RWPE2 (cell line): Measurements from ENCODE around the gene KAT6B.

Experiments used
- ATAC-seq: fragments of 200-7000 bp; cut with Tn5 transposase; 3 replicates; pipeline ENCODE4 v1.9.1; 2021; ENCODE audit warnings: low read depth
- DNase-seq: peaks from one replicate; pipeline ENCODE4 v3.0.0-alpha.2; 2020; ENCODE audit warnings: low spot score
- H3K27ac ChIP-seq: fragments of 450-650 bp; 2 replicates; pipeline ENCODE4 v1.5.1; 2017; ENCODE audit warnings: mild to moderate bottlenecking; ENCODE audit not compliant: poor library complexity, severe bottlenecking
- H3K27me3 ChIP-seq: fragments of 250-450 bp; sonication (Bioruptor Pico); 2 replicates; pipeline ENCODE4 v1.5.1; 2021; ENCODE audit warnings: mild to moderate bottlenecking, moderate library complexity; ENCODE audit not compliant: insufficient read depth, poor library complexity, severe bottlenecking
- H3K36me3 ChIP-seq: fragments of 250-450 bp; sonication (Bioruptor Pico); 2 replicates; pipeline ENCODE4 v1.5.1; 2020; ENCODE audit warnings: low read depth, mild to moderate bottlenecking, moderate library complexity
- H3K4me1 ChIP-seq: fragments of 250-450 bp; sonication (Bioruptor Pico); 2 replicates; pipeline ENCODE4 v1.5.1; 2021; ENCODE audit warnings: mild to moderate bottlenecking, moderate library complexity; ENCODE audit not compliant: insufficient read depth, poor library complexity, severe bottlenecking
- H3K4me3 ChIP-seq: fragments of 250-450 bp; sonication (Bioruptor Pico); 2 replicates; pipeline ENCODE4 v1.5.1; 2021; ENCODE audit warnings: mild to moderate bottlenecking, moderate library complexity; ENCODE audit not compliant: severe bottlenecking
- H3K9me3 ChIP-seq: fragments of 250-450 bp; sonication (Bioruptor Pico); 2 replicates; pipeline ENCODE4 v1.5.1; 2021; ENCODE audit warnings: mild to moderate bottlenecking, moderate library complexity; ENCODE audit not compliant: severe bottlenecking
- TF ChIP-seq, protein P1 (sequence below): fragments of 450-650 bp; IDR thresholded peaks from one replicate; pipeline ENCODE4 v1.5.1; 2017; ENCODE audit warnings: mild to moderate bottlenecking, moderate library complexity; ENCODE audit not compliant: poor library complexity, severe bottlenecking

KAT6B gene

DNA sequence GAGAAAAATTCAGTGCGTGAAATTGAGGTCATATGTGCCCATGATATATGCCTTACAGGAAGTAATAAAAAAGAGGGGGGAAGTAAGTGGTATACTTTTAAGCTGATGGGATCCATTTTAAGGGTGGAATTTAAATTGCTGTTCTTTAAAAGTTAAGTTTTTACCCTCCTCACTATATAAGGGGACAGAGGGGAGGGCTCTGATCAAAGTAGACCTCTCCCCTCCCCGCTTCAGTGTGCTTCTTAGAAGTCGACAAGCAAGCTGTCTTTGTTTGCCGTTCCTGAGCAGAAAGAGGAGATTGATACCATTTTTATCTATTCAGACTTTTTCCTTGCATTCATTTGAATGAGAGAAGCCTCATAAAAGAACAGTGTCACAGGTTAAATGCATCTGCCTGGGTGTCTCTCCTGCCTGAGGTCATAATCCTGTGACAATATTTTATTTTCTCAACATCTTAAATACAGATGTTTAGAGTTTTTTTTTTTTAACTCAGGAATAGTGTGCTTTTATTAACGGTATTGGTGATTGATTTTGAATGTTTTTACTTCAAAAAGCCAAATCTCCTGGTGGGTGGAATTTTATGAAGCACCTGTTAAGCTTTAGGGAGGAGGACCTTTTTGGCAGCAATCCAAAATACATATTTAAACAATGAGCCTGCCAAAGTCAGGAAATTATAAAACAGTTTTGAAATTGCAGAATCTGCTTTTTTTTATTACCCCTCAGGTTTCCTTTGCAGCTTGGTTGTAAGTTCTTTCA, 141.7 kb downstream of the KAT6B start:
- H3K4me3 ChIP-seq = no peak overlapping the region
- no peaks in the 10 kb centered on the region for H3K9me3 ChIP-seq
- DNase-seq = no peak
- no peak for ATAC-seq
- TF ChIP-seq, protein P1, sequence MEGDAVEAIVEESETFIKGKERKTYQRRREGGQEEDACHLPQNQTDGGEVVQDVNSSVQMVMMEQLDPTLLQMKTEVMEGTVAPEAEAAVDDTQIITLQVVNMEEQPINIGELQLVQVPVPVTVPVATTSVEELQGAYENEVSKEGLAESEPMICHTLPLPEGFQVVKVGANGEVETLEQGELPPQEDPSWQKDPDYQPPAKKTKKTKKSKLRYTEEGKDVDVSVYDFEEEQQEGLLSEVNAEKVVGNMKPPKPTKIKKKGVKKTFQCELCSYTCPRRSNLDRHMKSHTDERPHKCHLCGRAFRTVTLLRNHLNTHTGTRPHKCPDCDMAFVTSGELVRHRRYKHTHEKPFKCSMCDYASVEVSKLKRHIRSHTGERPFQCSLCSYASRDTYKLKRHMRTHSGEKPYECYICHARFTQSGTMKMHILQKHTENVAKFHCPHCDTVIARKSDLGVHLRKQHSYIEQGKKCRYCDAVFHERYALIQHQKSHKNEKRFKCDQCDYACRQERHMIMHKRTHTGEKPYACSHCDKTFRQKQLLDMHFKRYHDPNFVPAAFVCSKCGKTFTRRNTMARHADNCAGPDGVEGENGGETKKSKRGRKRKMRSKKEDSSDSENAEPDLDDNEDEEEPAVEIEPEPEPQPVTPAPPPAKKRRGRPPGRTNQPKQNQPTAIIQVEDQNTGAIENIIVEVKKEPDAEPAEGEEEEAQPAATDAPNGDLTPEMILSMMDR = no peak
- H3K27me3 ChIP-seq = no peaks in the 10 kb centered on the region
- 0 out of 2 replicates have a peak, but pooled peaks cover 3% of the 10 kb centered on the region for H3K36me3 ChIP-seq
- H3K4me1 ChIP-seq = peaks cover 6% of the 10 kb centered on the region
- no peak overlapping the region for H3K27ac ChIP-seq

DNA sequence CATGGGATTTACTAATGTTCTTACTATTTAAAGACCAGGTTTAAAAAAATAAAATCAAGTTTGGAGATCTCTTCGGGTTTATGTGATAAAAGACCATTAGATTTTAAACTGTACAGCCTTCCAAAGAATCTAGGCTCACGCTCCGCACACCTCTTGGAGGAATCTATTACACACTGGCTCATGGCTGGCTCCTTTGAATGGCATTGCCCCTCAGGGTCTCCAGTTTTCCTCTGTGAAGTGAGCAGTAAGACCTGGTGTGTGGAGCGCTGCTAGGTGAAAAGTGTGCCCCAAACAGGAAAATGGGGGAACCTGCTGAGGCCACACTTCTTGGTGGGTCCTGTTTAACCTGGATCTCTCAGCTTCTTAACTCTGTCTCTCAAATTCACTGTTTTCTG, 142.3 kb downstream of the KAT6B start:
- no peak overlapping the region for H3K4me3 ChIP-seq
- no peak overlapping the region for H3K27ac ChIP-seq
- ATAC-seq (0 out of 3 replicates have a peak, but pooled peaks have one; percentile 33), DNase-seq (no peak)
- TF ChIP-seq, protein P1 = no peak
- peaks cover 6% of the 10 kb centered on the region for H3K4me1 ChIP-seq
- H3K27me3 ChIP-seq = no peaks in the 10 kb centered on the region
- 0 out of 2 replicates have a peak, but pooled peaks cover 3% of the 10 kb centered on the region for H3K36me3 ChIP-seq
- H3K9me3 ChIP-seq = no peaks in the 10 kb centered on the region

DNA sequence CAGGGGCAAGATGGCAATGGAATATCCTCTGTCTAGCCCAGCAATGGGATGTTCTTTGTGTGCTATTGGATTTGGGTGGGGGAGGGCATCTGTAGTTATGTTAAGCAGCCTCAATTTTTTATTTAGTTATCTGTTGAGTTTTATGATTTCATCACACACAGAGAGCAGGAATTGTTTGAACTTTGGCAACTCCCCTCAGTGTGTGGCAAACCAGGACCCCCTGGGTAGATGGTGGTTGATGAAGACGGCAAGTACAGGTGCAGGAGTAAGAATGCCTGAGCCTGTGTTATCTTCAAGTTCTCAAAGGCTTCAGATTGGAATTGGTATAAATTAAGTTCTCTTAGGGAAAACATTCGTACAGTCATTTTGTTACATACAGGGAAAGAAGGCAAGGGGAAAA, 142.7 kb downstream of the KAT6B start:
- no peak for DNase-seq
- no peak for ATAC-seq
- TF ChIP-seq, protein P1 = no peak
- no peak overlapping the region for H3K27ac ChIP-seq
- no peak overlapping the region for H3K4me3 ChIP-seq
- no peaks in the 10 kb centered on the region for H3K27me3 ChIP-seq
- H3K36me3 ChIP-seq = 0 out of 2 replicates have a peak, but pooled peaks cover 3% of the 10 kb centered on the region
- H3K9me3 ChIP-seq = no peaks in the 10 kb centered on the region
- H3K4me1 ChIP-seq = peaks cover 6% of the 10 kb centered on the region

DNA sequence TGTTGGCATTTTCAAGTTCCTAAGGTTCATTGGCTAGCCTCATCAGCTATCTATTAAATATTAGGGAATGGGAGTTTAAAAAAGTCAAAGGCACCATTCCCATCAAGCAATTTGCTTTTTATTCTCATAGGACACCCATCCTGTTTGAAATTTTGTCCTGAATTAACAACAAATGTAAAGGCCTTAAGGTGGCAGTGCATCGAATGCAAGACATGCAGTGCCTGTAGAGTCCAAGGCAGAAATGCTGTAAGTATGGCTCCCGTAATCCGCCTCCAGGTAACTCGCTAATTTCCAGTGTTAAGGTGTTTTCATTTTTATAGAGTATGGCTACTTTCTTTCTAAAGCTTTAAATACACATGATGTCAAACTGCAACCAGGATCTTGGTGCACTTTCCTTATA, 143.1 kb downstream of the KAT6B start:
- Histone ChIP-seq H3K9me3 (no peaks in the 10 kb centered on the region), H3K36me3 (0 out of 2 replicates have a peak, but pooled peaks cover 3% of the 10 kb centered on the region)

More for the DNA sequence above, 143.1 kb downstream of the KAT6B start:
- no peak overlapping the region for H3K27ac ChIP-seq
- H3K27me3 ChIP-seq = no peaks in the 10 kb centered on the region
- no peak overlapping the region for H3K4me3 ChIP-seq
- ATAC-seq = no peak
- no peak for DNase-seq
- H3K4me1 ChIP-seq = peaks cover 6% of the 10 kb centered on the region
- TF ChIP-seq, protein P1 = no peak
